ENCODE measurements around the gene PAM. TPM values are rescaled to one million over a fixed set of nuclear protein-coding genes. Genes with fewer than 3 reads are reported as not detected.

Gene PAM
- total and polyA plus RNA-seq, 2 donors from 2014 or later: 158 to 293 TPM

- no peak for FAIRE-seq
- intact Hi-C loops (cut with DNase I): no loop called here
Measured at GRCh38 chr5:102921341-102922044, 166.4 kb downstream of the PAM start.

GRCh38 chr5:102922111-102922720, 167.1 kb downstream of the PAM start:
- Histone ChIP-seq H3K36me3 (ENCODE audit: control insufficient read depth in 2 of 3, insufficient read depth in 3 of 3, low read length in 3 of 3) (peaks cover 0 to 6% (median 2%) of the 10 kb centered on the region in 3 donors), H3K4me3 (ENCODE audit: low read length in 3 of 3) (no peak overlapping the region), H3K27ac (ENCODE audit: low read depth in 2 of 2, low read length in 2 of 2) (no peak overlapping the region), H3K4me1 (ENCODE audit: control insufficient read depth in 2 of 3, insufficient read depth in 2 of 3, low read depth in 1 of 3, low read length in 3 of 3) (no peaks in the 10 kb centered on the region), H3K27me3 (ENCODE audit: control insufficient read depth, insufficient read depth, low read length) (no peaks in the 10 kb centered on the region), H3K9me3 (ENCODE audit: control insufficient read depth in 2 of 3, insufficient read depth in 1 of 3, low read length in 3 of 3) (no peaks in the 10 kb centered on the region), H3K9ac (ENCODE audit: low read length in 3 of 3) (no peak overlapping the region)
- TF ChIP-seq CTCF (IDR thresholded peaks at IDR 0.05; ENCODE audit: borderline replicate concordance, extremely low read depth, insufficient read depth): no peak
- no peak for FAIRE-seq
- no peak for DNase-seq
- intact Hi-C loops (cut with DNase I): no loop called here

More at GRCh38 chr5:102921341-102922044, 166.4 kb downstream of the PAM start:
- no peak overlapping the region for H3K27ac ChIP-seq (ENCODE audit: low read depth in 2 of 2, low read length in 2 of 2)
- no peaks in the 10 kb centered on the region for H3K27me3 ChIP-seq (ENCODE audit: control insufficient read depth, insufficient read depth, low read length)
- H3K36me3 ChIP-seq (ENCODE audit: control insufficient read depth in 2 of 3, insufficient read depth in 3 of 3, low read length in 3 of 3): peaks cover 0 to 2% (median 0%) of the 10 kb centered on the region in 3 donors
- H3K4me3 ChIP-seq (ENCODE audit: low read length in 3 of 3): no peak overlapping the region
- no peak for TF ChIP-seq CTCF (IDR thresholded peaks at IDR 0.05; ENCODE audit: borderline replicate concordance, extremely low read depth, insufficient read depth)
- DNase-seq: no peak
- H3K9me3 ChIP-seq (ENCODE audit: control insufficient read depth in 2 of 3, insufficient read depth in 1 of 3, low read length in 3 of 3): no peaks in the 10 kb centered on the region
- no peaks in the 10 kb centered on the region for H3K4me1 ChIP-seq (ENCODE audit: control insufficient read depth in 2 of 3, insufficient read depth in 2 of 3, low read depth in 1 of 3, low read length in 3 of 3)
- H3K9ac ChIP-seq (ENCODE audit: low read length in 3 of 3): no peak overlapping the region

- TF ChIP-seq CTCF (IDR thresholded peaks at IDR 0.05; ENCODE audit: borderline replicate concordance, extremely low read depth, insufficient read depth): no peak
- Histone ChIP-seq H3K9ac (ENCODE audit: low read length in 3 of 3) (no peak overlapping the region), H3K36me3 (ENCODE audit: control insufficient read depth in 2 of 3, insufficient read depth in 3 of 3, low read length in 3 of 3) (peaks cover 0 to 8% (median 2%) of the 10 kb centered on the region in 3 donors), H3K9me3 (ENCODE audit: control insufficient read depth in 2 of 3, insufficient read depth in 1 of 3, low read length in 3 of 3) (no peaks in the 10 kb centered on the region), H3K4me1 (ENCODE audit: control insufficient read depth in 2 of 3, insufficient read depth in 2 of 3, low read depth in 1 of 3, low read length in 3 of 3) (no peaks in the 10 kb centered on the region), H3K27me3 (ENCODE audit: control insufficient read depth, insufficient read depth, low read length) (no peaks in the 10 kb centered on the region), H3K27ac (ENCODE audit: low read depth in 2 of 2, low read length in 2 of 2) (no peak overlapping the region), H3K4me3 (ENCODE audit: low read length in 3 of 3) (no peak overlapping the region)
- FAIRE-seq: no peak
- intact Hi-C loops (cut with DNase I): no loop called here
- no peak for DNase-seq
Measured at GRCh38 chr5:102922799-102923477, 167.8 kb downstream of the PAM start.

All from kidney (tissue), 14 donors.